H54 (cell line): ENCODE results near the gene IGFBP4.

ENCODE experiments used
- DNase-seq: peaks from one replicate; pipeline ENCODE4 v3.0.0; 2011; ENCODE audit warnings: low spot score, mixed read lengths; ENCODE audit not compliant: insufficient read length
- FAIRE-seq: peaks from 3 replicates; lab custom pipeline; 2011; peaks lifted over from hg19 to GRCh38; lab: Jason Lieb, UNC
- POLR2A ChIP-seq: IDR thresholded peaks from 2 replicates; pipeline ENCODE4 v1.6.1; 2011; ENCODE audit warnings: low read depth, mild to moderate bottlenecking, low read length

The IGFBP4 gene

GRCh38 chr17:40503154-40503553 lies 59.9 kb downstream of the IGFBP4 start:
- FAIRE-seq (no peak), DNase-seq (no peak)
- no peak for TF ChIP-seq POLR2A

GRCh38 chr17:40506786-40507185 lies 63.5 kb downstream of the IGFBP4 start:
- no peak for TF ChIP-seq POLR2A
- DNase-seq = no peak
- FAIRE-seq = no peak
